BE2C (cell line): Measurements from ENCODE around the gene PEAK3.

Source experiments
- DNase-seq: peaks from one replicate; pipeline ENCODE4 v3.0.0-alpha.2; 2020
- H3K27me3 ChIP-seq: fragments of 250-450 bp; sonication (Bioruptor Pico); 2 replicates; pipeline ENCODE4 v1.5.1; 2020; ENCODE audit warnings: mild to moderate bottlenecking
- H3K36me3 ChIP-seq: fragments of 250-450 bp; sonication (Bioruptor Pico); 2 replicates; pipeline ENCODE4 v1.5.1; 2020; ENCODE audit warnings: mild to moderate bottlenecking
- H3K4me1 ChIP-seq: fragments of 250-450 bp; sonication (Bioruptor Pico); 2 replicates; pipeline ENCODE4 v1.5.1; 2020
- H3K4me3 ChIP-seq: 2 replicates; pipeline ENCODE4 v1.5.1; 2011; ENCODE audit warnings: low read depth, low read length
- H3K9me3 ChIP-seq: fragments of 250-450 bp; sonication (Bioruptor Pico); 2 replicates; pipeline ENCODE4 v1.5.1; 2020
- TF ChIP-seq, protein P1 (sequence below): IDR thresholded peaks from 2 replicates; pipeline ENCODE4 v1.5.1; 2012; ENCODE audit warnings: mild to moderate bottlenecking, low read depth, low read length

Gene PEAK3

GRCh38 chr19:2230807-2231533 is 51.0 kb downstream of the PEAK3 start:
- peaks cover 74% of the 10 kb centered on the region for H3K36me3 ChIP-seq
- TF ChIP-seq, protein P1, sequence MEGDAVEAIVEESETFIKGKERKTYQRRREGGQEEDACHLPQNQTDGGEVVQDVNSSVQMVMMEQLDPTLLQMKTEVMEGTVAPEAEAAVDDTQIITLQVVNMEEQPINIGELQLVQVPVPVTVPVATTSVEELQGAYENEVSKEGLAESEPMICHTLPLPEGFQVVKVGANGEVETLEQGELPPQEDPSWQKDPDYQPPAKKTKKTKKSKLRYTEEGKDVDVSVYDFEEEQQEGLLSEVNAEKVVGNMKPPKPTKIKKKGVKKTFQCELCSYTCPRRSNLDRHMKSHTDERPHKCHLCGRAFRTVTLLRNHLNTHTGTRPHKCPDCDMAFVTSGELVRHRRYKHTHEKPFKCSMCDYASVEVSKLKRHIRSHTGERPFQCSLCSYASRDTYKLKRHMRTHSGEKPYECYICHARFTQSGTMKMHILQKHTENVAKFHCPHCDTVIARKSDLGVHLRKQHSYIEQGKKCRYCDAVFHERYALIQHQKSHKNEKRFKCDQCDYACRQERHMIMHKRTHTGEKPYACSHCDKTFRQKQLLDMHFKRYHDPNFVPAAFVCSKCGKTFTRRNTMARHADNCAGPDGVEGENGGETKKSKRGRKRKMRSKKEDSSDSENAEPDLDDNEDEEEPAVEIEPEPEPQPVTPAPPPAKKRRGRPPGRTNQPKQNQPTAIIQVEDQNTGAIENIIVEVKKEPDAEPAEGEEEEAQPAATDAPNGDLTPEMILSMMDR = no peak

GRCh38 chr19:2230033-2230531 is 51.9 kb downstream of the PEAK3 start:
- H3K4me1 ChIP-seq = peaks cover 6% of the 10 kb centered on the region; the same call in 1 of the 2 replicates

More at GRCh38 chr19:2230807-2231533, 51.0 kb downstream of the PEAK3 start:
- Histone ChIP-seq H3K4me3 (no peak overlapping the region), H3K4me1 (peaks cover 6% of the 10 kb centered on the region; the same call in 1 of the 2 replicates), H3K9me3 (no peaks in the 10 kb centered on the region), H3K27me3 (no peaks in the 10 kb centered on the region)
- no peak for DNase-seq

GRCh38 chr19:2229103-2230032 is 52.6 kb downstream of the PEAK3 start:
- TF ChIP-seq, protein P1 = no peak
- DNase-seq = no peak
- H3K4me3 ChIP-seq = no peak overlapping the region
- H3K4me1 ChIP-seq = peaks cover 6% of the 10 kb centered on the region; the same call in 1 of the 2 replicates
- peaks cover 84% of the 10 kb centered on the region for H3K36me3 ChIP-seq
- no peaks in the 10 kb centered on the region for H3K9me3 ChIP-seq
- no peaks in the 10 kb centered on the region for H3K27me3 ChIP-seq

More at GRCh38 chr19:2230033-2230531, 51.9 kb downstream of the PEAK3 start:
- Histone ChIP-seq H3K9me3 (no peaks in the 10 kb centered on the region), H3K4me3 (no peak overlapping the region), H3K36me3 (peaks cover 83% of the 10 kb centered on the region), H3K27me3 (no peaks in the 10 kb centered on the region)
- TF ChIP-seq, protein P1 = no peak
- DNase-seq = no peak

GRCh38 chr19:2228157-2229030 is 53.6 kb downstream of the PEAK3 start:
- Histone ChIP-seq H3K36me3 (peaks cover 80% of the 10 kb centered on the region), H3K27me3 (no peaks in the 10 kb centered on the region), H3K9me3 (no peaks in the 10 kb centered on the region), H3K4me1 (peaks cover 6% of the 10 kb centered on the region; the same call in 1 of the 2 replicates), H3K4me3 (no peak overlapping the region)
- TF ChIP-seq, protein P1 = no peak
- no peak for DNase-seq

DNA sequence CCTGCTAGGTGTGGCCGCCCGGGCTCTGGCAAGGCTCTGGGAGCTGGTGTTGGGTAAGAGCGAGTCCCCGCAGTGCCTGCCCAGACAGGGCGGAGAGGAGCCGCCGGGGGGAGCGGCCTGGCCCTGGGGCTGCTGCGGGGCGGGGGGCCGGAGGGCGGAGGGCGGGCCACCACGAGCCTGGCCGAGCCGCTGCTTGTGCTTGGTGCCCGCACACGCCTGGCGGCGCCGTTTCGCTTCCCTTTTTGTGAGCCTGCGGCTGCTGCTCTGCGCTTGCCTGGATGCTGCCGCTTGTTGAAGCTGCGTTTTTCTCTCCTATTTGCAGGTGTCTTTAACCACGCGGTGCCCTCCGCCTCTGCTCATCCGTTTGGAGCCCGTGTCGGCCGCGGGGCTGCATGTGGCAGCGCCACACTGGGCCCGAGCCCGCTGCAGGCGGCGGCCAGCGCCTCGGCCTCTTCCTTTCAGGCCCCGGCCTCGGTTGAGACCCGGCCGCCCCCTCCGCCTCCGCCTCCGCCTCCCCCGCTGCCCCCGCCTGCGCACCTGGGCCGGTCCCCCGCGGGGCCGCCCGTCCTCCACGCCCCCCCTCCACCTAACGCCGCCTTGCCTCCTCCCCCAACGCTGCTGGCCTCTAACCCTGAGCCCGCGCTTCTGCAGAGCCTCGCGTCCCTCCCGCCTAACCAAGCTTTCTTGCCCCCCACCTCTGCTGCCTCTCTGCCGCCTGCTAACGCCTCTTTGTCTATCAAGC is 54.4 kb downstream of the PEAK3 start:
- TF ChIP-seq, protein P1 = no peak
- H3K9me3 ChIP-seq = no peaks in the 10 kb centered on the region
- H3K27me3 ChIP-seq = no peaks in the 10 kb centered on the region
- DNase-seq = no peak
- H3K36me3 ChIP-seq = peaks cover 78% of the 10 kb centered on the region
- H3K4me3 ChIP-seq = no peak overlapping the region
- peaks cover 6% of the 10 kb centered on the region; the same call in 1 of the 2 replicates for H3K4me1 ChIP-seq
